ENCODE results near the gene FANCD2OS.
A peak's percentile ranks its signal among the peaks of the same experiment; 100 is the strongest.
"Not testable (repeated sequence)": the region's sequence is repeated elsewhere in the genome, so short reads cannot be mapped to it uniquely, and the experiment has no call there.

Gene FANCD2OS, protein sequence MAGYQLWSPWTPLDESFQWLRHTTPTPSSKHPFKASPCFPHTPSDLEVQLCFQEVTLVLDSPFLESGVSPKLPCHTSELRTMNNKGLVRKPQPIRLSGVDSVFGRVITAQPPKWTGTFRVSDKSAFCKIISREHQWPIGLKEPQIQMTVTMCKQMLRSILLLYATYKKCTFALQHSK

DNA sequence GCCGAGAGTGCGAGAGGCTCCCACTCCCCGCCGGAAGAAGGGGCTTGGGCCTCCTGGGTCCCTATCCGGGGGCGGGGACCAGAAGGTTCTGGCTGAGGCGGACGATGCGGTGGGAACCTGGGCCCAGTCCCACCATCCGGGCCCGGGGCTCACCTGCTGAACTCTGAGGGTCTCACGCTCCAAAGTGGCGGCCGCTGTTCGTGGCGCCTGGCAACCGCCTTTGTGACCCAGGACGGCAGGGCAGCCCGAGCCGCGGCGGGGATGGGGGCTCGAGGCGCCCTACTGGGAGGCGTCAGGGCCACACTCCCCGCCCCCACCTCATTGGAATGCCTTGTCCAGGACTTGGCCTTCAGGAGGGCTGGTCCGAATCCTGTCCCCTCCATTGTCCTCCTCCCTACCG is at the start of gene FANCD2OS:
Gene FANCD2OS, minus strand, starts transcription at position 165 of the 400 bp plus-strand sequence. CDS start 3,481 bp downstream, outside the sequence.
- DNase-seq = no peak

DNA sequence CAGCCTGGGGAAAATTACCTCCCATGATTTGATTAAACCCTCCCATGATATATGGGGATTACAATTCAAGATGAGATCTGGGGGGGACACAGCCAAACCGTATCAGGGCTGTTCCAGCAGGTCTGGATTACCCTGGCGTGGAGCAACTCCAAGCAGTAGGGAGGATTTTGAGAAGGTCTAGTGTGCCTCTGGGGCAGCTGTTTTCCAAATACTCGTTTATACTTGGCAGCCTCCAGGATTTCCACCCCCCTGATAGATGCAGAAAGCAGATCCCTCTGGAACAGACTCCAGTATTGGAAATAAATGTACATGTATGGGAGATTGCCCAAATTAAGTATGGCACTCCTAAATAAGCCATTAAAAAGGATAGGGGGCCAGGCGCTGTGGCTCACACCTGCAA is 49.0 kb upstream of the FANCD2OS start:
- no peak for DNase-seq

DNA sequence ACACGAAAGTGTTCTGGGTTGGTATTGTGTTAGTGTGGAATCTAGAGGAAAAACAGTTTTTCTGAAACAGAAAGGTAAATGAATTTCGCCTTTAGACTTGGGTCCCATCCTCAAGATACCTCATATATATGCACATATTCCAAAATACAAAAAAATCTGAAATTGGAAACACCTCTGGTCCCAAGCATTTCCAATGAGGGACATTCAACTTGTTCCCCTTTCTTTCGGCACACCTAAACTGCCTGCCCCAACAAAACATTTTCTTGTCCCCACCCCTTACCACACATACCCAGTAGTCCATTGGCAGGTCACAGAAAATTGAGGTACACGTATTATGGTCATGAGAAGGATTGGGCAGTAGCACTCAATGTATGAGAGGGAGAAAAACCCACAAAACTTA is 47.6 kb upstream of the FANCD2OS start:
- DNase-seq = no peak

DNA sequence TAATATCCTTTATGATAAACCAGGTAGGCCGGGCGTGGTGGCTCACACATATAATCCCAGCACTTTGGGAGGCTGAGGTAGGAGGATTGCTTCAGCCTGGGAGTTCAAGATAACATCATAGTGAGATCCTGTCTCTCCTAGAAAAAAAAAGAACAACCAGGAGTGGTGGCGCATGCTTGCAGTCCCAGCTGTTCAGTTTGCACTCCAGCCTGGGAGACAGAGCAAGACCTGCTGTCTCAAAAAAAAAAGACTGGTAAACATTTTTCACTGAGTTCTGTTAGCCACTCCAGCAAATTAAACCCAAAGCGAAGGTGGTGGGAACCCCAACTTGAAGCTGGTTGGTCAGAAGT is 47.0 kb upstream of the FANCD2OS start:
- DNase-seq = no peak

DNA sequence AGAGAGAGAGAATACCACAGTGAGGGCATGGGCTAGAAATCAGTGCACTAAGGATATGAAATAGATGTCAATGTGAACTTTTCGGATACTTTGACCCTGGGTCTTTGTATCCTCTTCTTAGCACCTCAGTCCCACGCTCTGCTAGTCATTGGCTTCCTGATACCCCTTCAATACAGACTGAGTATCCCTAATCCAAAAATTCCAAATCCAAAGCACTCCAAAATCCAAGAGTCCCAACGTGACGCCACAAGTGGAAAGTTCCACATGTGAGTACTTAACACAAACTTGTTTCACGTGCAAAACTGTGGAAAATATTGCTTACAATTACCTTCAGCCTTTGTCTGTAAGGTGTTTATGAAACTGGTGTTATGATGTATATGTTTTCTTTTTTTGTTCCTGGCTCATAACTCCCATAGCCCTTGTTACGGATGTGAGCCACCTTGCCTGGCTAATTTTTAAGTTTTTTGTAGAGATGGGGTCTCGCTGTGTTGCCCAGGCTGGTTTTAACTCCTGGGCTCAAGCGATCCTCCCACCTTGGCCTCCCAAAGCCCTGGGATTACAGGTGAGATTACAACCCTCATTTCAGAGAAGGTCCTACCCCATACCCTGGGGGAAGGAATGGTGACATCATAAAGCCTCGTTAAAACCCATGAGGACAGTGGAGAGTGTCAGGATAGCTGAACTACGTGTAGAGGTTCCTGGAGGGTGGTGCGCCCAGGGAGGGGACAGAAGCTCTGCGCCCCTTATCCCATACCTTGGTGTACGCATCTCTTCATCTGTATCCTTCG is 46.5 kb upstream of the FANCD2OS start:
- no peak for DNase-seq

DNA sequence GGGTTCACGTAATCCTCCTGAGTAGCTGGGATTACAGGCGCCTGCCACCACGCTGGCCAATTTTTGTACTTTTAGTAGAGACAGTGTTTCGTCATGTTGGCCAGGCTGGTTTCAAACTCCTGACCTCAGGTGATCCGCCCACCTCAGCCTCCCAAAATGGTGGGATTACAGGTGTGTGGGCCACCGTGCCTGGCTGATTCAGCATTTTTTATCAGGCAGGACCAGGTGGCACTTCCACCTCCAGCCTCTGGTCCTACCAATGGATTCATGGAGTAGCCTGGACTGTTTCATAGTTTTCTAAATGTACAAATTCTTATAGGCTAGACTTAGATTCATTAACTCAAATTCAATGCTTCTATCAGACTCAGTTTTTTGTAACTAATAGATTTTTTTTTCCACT is 42.9 kb upstream of the FANCD2OS start:
- no peak for DNase-seq

DNA sequence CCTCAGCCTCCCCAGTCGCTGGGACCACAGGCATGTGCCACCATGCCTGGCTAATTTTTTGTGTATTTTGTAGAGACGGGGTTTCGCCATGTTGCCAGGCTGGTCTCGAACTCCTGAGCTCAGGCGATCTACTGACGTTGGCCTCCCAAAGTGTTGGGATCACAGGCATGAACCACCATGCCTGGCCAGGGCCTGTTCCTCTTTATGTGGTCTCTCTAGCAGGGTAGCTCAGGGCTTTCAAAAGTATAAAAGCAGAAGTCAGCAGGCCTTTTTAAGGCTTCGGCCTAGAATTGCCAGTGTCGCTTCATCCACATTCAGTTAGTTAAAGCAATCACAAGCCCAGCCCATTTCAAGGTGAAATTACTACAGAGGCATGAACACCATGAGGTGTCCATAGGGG is 41.2 kb upstream of the FANCD2OS start:
- DNase-seq = no peak

DNA sequence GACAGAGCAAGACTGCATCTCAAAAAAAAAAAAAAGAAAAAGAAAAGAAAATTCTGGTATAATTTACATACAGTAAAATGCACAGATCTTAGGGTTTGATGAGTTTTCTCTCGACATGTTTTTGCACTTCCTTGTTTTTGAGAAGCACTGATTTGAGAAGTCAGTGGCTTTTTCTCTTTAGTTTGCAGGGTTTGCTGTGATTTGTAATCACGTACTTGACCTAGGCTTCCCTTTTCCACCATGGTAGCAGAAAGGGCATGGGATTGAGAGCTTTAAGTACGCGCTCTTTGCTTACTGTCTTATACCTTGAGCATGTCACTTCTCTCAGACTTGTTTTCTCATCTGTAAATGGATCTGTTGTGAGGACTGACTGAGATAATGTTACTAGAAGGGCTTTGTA is 37.6 kb upstream of the FANCD2OS start:
- DNase-seq = no peak

DNA sequence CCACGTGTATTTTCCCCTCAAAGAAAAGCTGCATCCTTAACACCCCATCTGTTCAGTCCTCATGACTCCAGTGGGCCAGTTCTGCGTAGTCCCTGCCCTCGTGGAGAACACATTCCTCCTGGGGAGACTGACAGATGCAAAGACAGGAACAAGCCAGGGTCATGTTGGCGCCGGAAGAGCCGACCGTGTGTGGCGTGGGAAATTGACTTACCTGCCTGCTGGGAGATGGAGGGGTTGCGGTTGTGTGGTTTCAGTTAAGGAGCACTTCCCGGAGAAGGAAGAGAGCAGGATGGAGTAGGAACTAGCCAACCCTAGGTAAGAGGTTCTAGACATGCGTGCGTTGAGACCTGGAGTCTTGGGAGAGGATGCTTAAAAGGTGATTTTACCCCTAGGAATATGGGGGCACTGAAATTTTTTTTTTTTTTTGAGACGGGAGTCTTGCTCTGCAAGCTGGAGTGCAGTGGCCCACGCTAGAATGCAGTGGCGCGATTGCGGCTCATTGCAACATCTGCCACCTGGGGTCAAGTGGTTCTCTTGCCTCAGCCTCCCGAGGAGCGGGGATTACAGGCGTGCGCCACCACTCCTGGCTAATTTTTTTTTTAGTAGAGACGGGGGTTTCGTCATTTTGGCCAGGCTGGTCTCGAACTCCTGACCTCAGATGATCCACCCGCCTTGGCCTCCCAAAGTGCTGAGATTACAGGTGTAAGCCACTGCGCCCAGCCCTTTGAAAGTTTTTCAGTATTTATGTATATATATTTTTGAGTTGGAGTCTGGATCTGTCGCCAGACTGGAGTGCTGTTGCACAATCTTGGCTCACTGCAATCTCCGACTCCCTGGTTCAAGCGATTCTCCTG is 34.9 kb upstream of the FANCD2OS start:
- peak; percentile 16 to 34 for DNase-seq

DNA sequence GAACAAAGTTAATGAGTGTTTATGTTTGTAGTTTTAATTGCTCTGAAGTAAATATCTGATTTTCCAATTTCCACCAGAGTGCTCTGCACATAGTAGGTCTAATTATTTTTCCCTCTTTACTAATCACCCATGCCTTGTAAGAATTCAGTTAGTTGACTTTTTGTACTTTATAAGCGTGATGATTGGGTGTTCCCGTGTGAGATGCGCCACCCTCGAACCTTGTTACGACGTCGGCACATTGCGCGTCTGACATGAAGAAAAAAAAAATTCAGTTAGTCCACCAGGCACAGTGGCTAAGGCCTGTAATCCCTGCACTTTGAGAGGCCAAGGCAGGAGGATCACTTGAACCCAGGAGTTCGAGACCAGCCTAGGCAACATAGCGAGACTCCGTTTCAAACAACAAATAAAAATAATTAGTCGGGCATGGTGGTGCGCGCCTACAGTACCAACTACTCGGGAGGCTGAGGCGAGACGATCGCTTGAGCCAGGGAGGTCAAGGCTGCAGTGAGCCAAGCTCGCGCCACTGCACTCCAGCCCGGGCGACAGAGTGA is 33.0 kb upstream of the FANCD2OS start:
- no peak for DNase-seq

DNA sequence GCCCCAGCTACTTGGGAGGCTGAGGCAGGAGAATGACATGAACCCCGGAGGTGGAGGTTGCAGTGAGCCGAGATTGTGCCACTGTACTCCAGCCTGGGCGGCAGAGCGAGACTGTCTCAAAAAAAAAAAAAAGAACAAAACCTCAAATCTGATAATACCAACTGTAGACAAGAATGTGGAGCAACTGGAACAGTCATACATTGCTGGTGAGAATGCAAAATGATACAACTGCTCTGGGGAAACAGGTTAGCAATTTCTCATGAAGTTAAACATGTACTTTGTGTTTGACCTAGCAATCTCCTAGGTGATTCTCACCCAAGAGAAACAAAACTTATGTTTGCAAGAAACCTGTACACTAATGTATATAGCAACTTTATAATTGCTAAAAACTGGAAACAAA is 29.1 kb upstream of the FANCD2OS start:
- no peak for DNase-seq

DNA sequence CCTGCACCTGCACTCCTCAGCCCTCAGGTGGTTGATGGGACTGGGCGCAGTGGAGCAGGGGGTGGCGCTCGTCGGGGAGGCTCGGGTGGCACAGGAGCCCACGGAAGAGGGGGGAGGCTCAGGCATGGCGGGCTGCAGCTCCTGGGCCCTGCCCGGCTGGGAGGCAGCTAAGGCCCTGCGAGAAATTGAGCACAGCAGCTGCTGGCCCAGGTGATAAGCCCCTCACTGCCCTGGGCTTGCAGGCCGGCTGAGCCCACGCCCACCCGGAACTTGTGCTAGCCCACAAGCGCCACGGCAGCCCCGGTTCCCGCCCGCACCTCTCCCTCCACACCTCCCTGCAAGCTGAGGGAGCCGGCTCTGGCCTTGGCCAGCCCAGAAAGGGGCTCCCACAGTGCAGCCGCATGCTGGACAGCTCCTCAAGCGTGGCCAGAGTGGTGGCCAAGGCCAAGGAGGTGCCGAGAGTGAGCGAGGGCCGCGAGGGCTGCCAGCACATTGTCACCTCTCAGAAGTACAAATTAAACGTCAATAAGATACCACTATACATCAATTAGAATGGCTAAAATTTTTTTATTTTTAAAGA is 28.5 kb upstream of the FANCD2OS start:
- DNase-seq = no peak

DNA sequence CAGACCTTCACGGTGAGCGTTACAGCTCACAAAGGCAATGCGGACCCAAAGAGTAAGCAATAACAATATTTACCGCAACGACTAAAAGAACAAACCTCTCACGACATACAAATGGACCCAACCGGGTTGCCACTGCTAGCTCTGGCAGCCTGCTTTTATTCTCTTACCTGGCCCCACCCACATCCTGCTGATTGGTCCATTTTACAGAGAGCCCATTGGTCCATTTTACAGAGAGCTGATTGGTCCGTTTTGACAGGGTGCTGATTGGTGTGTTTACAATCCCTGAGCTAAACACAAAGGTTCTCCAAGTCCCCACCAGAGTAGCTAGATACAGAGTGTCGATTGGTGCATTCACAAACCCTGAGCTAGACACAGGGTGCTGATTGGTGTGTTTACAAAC is 27.8 kb upstream of the FANCD2OS start:
- not testable (repeated sequence) for DNase-seq

DNA sequence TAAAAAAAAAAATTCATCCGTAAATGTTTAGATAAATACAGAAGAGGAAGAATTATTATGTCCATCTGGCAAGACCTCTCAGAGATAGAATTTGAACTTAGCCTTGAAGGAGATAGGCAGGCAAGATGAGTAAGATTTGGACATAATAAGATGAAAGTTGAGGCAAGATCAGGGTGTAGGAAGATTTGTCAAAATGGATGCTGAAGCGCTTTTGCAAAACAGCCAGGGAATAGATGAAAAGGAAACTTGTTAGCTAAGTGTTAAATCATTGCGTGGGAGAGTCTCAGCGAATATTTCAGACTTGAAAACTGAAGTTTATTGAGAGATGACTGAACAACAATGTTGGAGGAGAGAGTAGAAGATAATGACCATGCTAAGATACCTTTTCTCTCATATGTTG is 14.7 kb upstream of the FANCD2OS start:
- DNase-seq = no peak

DNA sequence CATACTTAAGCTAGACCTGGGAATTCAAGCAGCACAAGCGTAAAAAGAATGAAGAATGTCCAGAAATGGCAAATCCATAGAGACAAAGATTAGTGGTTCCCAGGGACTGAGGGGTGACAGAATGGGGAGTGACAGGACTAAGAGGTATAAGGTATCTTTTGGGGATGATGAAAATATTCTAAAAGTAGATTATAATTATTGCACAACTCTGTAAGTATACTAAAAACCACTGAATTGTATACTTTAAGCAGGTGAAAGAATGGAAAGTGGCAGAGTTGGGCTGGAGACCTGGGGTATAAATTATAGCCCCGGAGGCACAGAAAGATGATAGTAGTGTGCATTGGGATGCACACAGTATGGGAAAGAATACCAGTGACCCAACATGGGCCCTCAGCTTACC is 13.0 kb upstream of the FANCD2OS start:
- DNase-seq = no peak

DNA sequence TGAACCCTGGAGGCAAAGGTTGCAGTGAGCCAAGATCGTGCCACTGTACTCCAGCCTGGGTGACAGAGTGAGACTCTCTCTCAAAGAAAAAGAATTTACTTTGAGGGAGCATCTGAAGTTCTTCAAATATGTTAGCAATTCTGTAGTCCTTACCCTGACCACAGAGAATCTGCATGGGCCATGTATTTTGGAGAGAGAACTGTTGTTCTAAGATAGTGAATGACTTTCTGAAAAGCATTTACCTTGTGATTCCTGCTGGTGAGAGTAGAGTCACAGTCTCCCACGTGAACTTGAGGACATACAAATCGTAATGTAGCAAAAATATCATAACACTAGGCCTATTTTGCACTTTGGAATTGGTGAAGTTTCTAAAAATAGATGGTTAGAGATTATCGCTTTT is 11.3 kb upstream of the FANCD2OS start:
- no peak for DNase-seq

DNA sequence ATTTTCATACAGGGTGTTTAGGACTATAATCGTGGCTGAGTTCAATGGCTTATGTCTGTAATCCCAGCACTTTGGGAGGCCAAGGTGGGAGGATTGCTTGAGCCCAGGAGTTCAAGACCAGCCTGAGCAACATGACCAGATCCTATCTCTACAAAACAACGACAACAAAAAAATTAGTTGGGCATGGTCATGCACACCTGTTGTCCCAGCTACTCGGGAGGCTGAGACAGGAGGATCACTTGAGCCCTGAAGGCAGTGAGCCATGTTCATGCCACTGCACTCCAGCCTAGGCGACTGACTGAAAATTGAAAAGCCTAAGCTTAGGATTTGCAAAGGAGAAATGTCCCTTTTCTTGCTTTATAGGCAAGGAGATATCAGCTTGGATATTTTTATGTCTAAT is 8.9 kb upstream of the FANCD2OS start:
- DNase-seq = no peak

DNA sequence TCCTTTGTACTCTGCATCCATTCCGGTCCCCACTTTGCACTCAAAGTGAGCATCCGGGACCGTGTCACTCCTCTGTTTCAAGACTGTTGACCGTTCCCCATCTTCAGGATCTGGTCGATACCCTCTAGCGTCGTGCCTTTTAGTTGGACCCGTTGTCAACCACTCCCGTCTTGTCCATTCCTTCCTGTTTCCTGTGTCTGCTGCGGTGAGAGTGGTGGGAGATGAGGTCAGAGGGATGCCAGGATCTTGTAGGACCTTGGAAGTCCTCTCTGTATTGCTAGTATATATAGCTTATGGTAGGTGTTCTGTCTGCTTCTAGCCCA is 8.0 kb upstream of the FANCD2OS start:
- DNase-seq = peak in 1 of 2 experiments; percentile 27

DNA sequence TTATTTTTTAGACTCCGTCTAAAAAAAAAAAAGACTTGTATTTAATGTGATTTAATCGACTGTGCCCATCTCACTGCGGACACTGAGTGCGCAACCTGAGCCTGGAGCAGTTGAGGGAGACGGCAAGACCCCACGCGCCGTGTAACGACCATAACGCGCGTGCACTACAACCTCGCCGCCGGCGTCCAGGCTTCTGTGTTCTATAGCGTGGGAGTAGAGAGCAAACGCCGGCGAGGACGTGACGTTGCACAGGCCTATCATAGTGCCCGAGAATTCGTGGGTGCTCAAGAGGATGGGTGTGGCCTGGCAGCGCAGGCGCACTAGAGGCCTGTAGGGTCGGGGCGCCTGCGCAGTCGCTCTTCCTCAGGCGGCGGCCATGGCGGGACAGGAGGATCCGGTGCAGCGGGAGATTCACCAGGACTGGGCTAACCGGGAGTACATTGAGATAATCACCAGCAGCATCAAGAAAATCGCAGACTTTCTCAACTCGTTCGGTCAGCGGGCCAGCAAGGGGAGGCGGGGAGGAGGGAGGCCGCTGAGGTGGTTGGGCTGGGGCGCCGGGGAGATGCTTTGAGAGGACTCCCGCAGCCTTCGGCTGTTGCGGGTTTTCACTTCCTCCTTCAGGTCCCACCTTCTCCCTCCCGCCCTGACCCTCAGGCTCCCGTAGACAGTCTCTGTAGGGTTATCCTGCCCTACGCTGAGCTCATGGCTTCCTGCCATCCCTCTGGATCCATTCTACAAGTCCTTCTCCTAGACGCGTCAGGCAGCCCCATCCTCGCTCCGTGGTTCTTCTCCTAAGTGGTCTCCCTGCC is 7.5 kb upstream of the FANCD2OS start, which contains the start of gene BRK1:
Gene BRK1, plus strand, starts transcription at position 350 of the 812 bp plus-strand sequence. Its CDS starts 27 bp downstream, at position 377.
- DNase-seq = peak; percentile 88 to 92

DNA sequence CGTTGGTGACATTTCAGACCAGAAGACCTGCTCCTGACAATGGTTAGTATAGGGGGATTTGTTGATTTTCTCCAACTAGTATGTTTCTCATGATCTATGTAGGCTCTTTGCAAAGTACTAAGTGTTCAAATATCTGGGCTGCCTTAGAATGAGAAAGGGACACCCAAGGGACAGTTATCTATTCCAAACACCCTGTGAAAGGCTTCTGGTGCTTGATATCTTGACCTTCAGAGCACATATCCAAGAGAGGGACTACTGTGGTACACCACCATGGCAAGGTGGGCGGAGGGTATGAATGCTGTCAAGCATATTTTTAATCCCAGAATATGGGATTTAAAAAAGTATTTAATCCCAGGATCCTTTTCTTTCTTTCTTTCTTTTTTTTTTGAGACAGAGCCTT is 1.1 kb downstream of the FANCD2OS start:
- DNase-seq = no peak

DNA sequence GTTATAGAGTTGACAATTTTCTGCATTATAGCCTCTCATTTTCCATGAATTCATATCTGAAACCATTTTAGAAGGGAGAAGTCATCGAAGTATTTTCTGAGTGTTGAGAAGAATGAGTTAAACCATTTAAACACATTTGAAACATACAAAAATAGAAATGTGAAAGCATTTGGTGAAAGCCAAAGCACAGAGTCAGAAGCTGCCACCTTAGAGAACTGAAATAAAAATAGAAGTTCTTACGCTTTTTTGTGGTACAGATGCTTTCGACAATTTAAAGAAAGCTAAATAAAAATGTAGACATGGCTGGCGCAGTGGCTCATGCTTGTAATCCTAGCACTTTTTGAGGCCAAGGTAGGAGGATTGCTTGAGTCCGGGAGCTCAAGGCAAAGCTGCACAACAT is 9.0 kb downstream of the FANCD2OS start:
- DNase-seq = no peak

DNA sequence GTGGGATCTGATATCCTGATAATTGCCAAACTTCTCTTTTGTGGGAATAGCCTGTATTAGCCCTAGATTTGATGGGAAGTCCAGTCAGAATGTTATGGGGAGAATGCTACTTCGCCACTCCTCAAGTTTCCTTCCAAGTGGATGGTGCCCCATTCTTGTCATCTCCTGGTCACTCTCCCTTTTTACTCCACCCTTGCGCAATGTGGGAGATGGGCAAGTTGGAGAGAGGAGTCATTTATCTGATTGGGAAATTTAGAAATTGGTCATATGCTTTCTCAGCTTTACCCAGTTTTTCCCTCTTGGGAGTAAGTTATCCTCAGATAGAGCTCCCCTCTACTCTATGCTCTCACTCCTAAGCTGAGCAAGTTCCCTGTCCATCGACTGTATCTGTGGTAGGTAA is 14.4 kb downstream of the FANCD2OS start:
- DNase-seq = no peak

Data from NCI-H2081 (cell line).